Activated B cell treated with CpG ODN at 0.5 μM for 24 hours (primary cell): ENCODE measurements around the gene TRIM38. TPM values are rescaled to one million over a fixed set of nuclear protein-coding genes. Genes with fewer than 3 reads are reported as not detected.

Experiments used
- ATAC-seq: fragments of 200-7000 bp; cut with Tn5 transposase; one replicate; pipeline ENCODE4 v1.10.0; 2021; ENCODE audit warnings: low read depth, mild to moderate bottlenecking, moderate library complexity
- CTCF ChIA-PET: fragments of 350-600 bp; sonication (Branson Sonifier 250); formaldehyde crosslinking; loops from one replicate; lab custom pipeline; 2021; ENCODE audit warnings: antibody characterized with exemption; lab: Charles Lee
- POLR2A ChIA-PET: fragments of 350-600 bp; sonication (Branson Sonifier 250); formaldehyde crosslinking; loops from one replicate; lab custom pipeline; 2021; ENCODE audit warnings: antibody characterized with exemption; lab: Charles Lee
- DNase-seq: peaks from one replicate; pipeline ENCODE4 v3.0.0; 2022
- H3K27ac Mint-ChIP-seq: one replicate; pipeline ENCODE4 v1.8.0; 2020; ENCODE audit warnings: mixed read lengths
- H3K27me3 Mint-ChIP-seq: one replicate; pipeline ENCODE4 v1.8.0; 2021; ENCODE audit warnings: mixed read lengths
- H3K36me3 Mint-ChIP-seq: one replicate; pipeline ENCODE4 v1.8.0; 2021; ENCODE audit warnings: low read depth, mixed read lengths
- H3K4me1 Mint-ChIP-seq: one replicate; pipeline ENCODE4 v1.8.0; 2021; ENCODE audit warnings: mixed read lengths
- H3K4me3 Mint-ChIP-seq: one replicate; pipeline ENCODE4 v1.8.0; 2020; ENCODE audit warnings: mild to moderate bottlenecking, mixed read lengths
- H3K9me3 Mint-ChIP-seq: one replicate; pipeline ENCODE4 v1.8.0; 2020; ENCODE audit warnings: mixed read lengths
- intact Hi-C: fragments of 100-400 bp; cut with micrococcal nuclease; formaldehyde crosslinking; loops from one replicate; pipeline ENCODE4 v1.15.1; 2024
- total RNA-seq: library from RNA; stranded (reverse); gene quantifications from 2 replicates; pipeline ENCODE4 v1.2.3, GENCODE V29; 2022
- TF ChIP-seq, protein P1 (sequence below): fragments of 200-600 bp; IDR thresholded peaks from one replicate; pipeline ENCODE4 v1.8.0; 2022; ENCODE audit warnings: antibody characterized with exemption, mild to moderate bottlenecking

TRIM38 gene, protein sequence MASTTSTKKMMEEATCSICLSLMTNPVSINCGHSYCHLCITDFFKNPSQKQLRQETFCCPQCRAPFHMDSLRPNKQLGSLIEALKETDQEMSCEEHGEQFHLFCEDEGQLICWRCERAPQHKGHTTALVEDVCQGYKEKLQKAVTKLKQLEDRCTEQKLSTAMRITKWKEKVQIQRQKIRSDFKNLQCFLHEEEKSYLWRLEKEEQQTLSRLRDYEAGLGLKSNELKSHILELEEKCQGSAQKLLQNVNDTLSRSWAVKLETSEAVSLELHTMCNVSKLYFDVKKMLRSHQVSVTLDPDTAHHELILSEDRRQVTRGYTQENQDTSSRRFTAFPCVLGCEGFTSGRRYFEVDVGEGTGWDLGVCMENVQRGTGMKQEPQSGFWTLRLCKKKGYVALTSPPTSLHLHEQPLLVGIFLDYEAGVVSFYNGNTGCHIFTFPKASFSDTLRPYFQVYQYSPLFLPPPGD
- total RNA-seq, result 31.7 and 36.8 TPM in 2 replicates

GRCh38 chr6:25962149-25963127, at the start of gene TRIM38:
TSS of gene TRIM38 (plus strand) at chr6:25962802. CDS start at chr6:25966523, 3,721 bp downstream.
- DNase-seq (peak; percentile 30), ATAC-seq (peak; percentile 82)
- CTCF ChIA-PET, result interaction anchor here (0.7 to 3.1 kb wide), 4 partner anchors 30 to 174 kb away, joined by 3 to 21 read pairs (median 6); no protein-coding TSS in a partner anchor
- TF ChIP-seq, protein P1, sequence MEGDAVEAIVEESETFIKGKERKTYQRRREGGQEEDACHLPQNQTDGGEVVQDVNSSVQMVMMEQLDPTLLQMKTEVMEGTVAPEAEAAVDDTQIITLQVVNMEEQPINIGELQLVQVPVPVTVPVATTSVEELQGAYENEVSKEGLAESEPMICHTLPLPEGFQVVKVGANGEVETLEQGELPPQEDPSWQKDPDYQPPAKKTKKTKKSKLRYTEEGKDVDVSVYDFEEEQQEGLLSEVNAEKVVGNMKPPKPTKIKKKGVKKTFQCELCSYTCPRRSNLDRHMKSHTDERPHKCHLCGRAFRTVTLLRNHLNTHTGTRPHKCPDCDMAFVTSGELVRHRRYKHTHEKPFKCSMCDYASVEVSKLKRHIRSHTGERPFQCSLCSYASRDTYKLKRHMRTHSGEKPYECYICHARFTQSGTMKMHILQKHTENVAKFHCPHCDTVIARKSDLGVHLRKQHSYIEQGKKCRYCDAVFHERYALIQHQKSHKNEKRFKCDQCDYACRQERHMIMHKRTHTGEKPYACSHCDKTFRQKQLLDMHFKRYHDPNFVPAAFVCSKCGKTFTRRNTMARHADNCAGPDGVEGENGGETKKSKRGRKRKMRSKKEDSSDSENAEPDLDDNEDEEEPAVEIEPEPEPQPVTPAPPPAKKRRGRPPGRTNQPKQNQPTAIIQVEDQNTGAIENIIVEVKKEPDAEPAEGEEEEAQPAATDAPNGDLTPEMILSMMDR, result no peak
- Mint-ChIP-seq H3K9me3 (no peaks in the 10 kb centered on the region), H3K4me1 (peaks cover 87% of the 10 kb centered on the region), H3K4me3 (peak within 1 kb of the TSS; percentile 94), H3K27ac (peak within 1 kb of the TSS; percentile 95), H3K36me3 (peaks cover 39% of the 10 kb centered on the region), H3K27me3 (no peaks in the 10 kb centered on the region)
- POLR2A ChIA-PET, result interaction anchor here (0.6 to 4.7 kb wide), 17 partner anchors 12 to 1185 kb away, joined by 3 to 58 read pairs (median 5); a partner anchor contains a TSS
- intact Hi-C loops, result loop anchor here (1.0 to 5.0 kb wide), 5 partner anchors 12 to 920 kb away; partner anchors contain the start of gene CARMIL1

GRCh38 chr6:25913741-25914140, 48.9 kb upstream of the TRIM38 start:
- ATAC-seq (no peak), DNase-seq (no peak)
- Mint-ChIP-seq H3K27me3 (peaks cover 5% of the 10 kb centered on the region), H3K4me3 (no peak overlapping the region), H3K27ac (no peak overlapping the region), H3K9me3 (no peaks in the 10 kb centered on the region), H3K36me3 (no peaks in the 10 kb centered on the region), H3K4me1 (peaks cover 4% of the 10 kb centered on the region)
- TF ChIP-seq, protein P1, result no peak
- CTCF ChIA-PET, result no interaction called here
- intact Hi-C loops, result no loop called here
- POLR2A ChIA-PET, result no interaction called here

- H3K27ac Mint-ChIP-seq, result no peak overlapping the region
- intact Hi-C loops, result no loop called here
- CTCF ChIA-PET, result no interaction called here
- POLR2A ChIA-PET, result no interaction called here
- H3K4me1 Mint-ChIP-seq, result peaks cover 4% of the 10 kb centered on the region
- no peaks in the 10 kb centered on the region for H3K9me3 Mint-ChIP-seq
- peaks cover 5% of the 10 kb centered on the region for H3K27me3 Mint-ChIP-seq
- no peak overlapping the region for H3K4me3 Mint-ChIP-seq
- no peaks in the 10 kb centered on the region for H3K36me3 Mint-ChIP-seq
- DNase-seq (no peak), ATAC-seq (no peak)
- TF ChIP-seq, protein P1, result no peak
Observed at GRCh38 chr6:25916330-25916729, 46.3 kb upstream of the TRIM38 start.

GRCh38 chr6:25916789-25917490, 45.7 kb upstream of the TRIM38 start:
- H3K27me3 Mint-ChIP-seq, result peaks cover 5% of the 10 kb centered on the region
- H3K36me3 Mint-ChIP-seq, result no peaks in the 10 kb centered on the region
- DNase-seq, result no peak
- TF ChIP-seq, protein P1, result no peak
- no peak for ATAC-seq
- H3K9me3 Mint-ChIP-seq, result no peaks in the 10 kb centered on the region
- H3K4me3 Mint-ChIP-seq, result no peak overlapping the region
- H3K4me1 Mint-ChIP-seq, result no peaks in the 10 kb centered on the region
- ChIA-PET POLR2A (no interaction called here), CTCF (no interaction called here)
- intact Hi-C loops, result no loop called here
- H3K27ac Mint-ChIP-seq, result no peak overlapping the region
